ENCODE results near the gene CDKN1C.

- TF ChIP-seq CTCF (conservative IDR thresholded peaks at IDR 0.05; ENCODE audit: low read depth, low read length) (no peak), EZH2 (IDR thresholded peaks at IDR 0.05; ENCODE audit: borderline replicate concordance, low read depth, low read length, poor library complexity, severe bottlenecking) (no peak)
These were observed 47.9 kb downstream of the CDKN1C start for GRCh38 chr11:2837651-2838050.
